ENCODE results near the gene KLF16.

KLF16 gene

GRCh38 chr19:1853295-1854038 lies 9.9 kb downstream of the KLF16 start:
- no peak for TF ChIP-seq EZH2phosphoT487 (IDR thresholded peaks at IDR 0.05; ENCODE audit: low read length)
- TF ChIP-seq CTCF (IDR thresholded peaks at IDR 0.05; ENCODE audit: low read length) = peak; percentile 98
- H3K4me3 ChIP-seq (ENCODE audit: low read length) = no peak overlapping the region
- peaks cover 40% of the 10 kb centered on the region for H3K4me1 ChIP-seq (ENCODE audit: low read length)

GRCh38 chr19:1852581-1853128 lies 10.7 kb downstream of the KLF16 start:
- Histone ChIP-seq H3K4me2 (ENCODE audit: low read depth, low read length) (peak overlapping the region; percentile 34; the same call in 1 of the 2 replicates), H3K9ac (ENCODE audit: low read length) (peak overlapping the region; percentile 14; the same call in 1 of the 2 replicates), H3K27me3 (replicated peaks; ENCODE audit: insufficient read depth, low read length) (no peaks in the 10 kb centered on the region), H3F3A (ENCODE audit: insufficient read depth, low read length) (peaks cover 34% of the 10 kb centered on the region), H3K9me3 (replicated peaks; ENCODE audit: insufficient read depth, low read length) (no peaks in the 10 kb centered on the region), H3K36me3 (replicated peaks; ENCODE audit: insufficient read depth, low read length) (no peaks in the 10 kb centered on the region), H3K9me2 (replicated peaks; ENCODE audit: insufficient read depth, low read length) (no peaks in the 10 kb centered on the region), H2AFZ (ENCODE audit: low read length) (no peak overlapping the region), H4K20me1 (ENCODE audit: insufficient read depth, low read length) (no peaks in the 10 kb centered on the region), H3K4me3 (ENCODE audit: low read length) (no peak overlapping the region), H3K4me1 (ENCODE audit: low read length) (peaks cover 39% of the 10 kb centered on the region), H3K79me2 (ENCODE audit: low read length) (peaks cover 64% of the 10 kb centered on the region), H3K27ac (ENCODE audit: low read length) (no peak overlapping the region)
- TF ChIP-seq CTCF (IDR thresholded peaks at IDR 0.05; ENCODE audit: low read length) (no peak), EZH2phosphoT487 (IDR thresholded peaks at IDR 0.05; ENCODE audit: low read length) (no peak), EZH2 (optimal IDR thresholded peaks at IDR 0.05; ENCODE audit: low read depth, low read length) (no peak)
- no peak for DNase-seq

More at GRCh38 chr19:1853295-1854038, 9.9 kb downstream of the KLF16 start:
- Histone ChIP-seq H3F3A (ENCODE audit: insufficient read depth, low read length) (peaks cover 37% of the 10 kb centered on the region), H3K36me3 (replicated peaks; ENCODE audit: insufficient read depth, low read length) (no peaks in the 10 kb centered on the region), H3K9me3 (replicated peaks; ENCODE audit: insufficient read depth, low read length) (no peaks in the 10 kb centered on the region), H4K20me1 (ENCODE audit: insufficient read depth, low read length) (no peaks in the 10 kb centered on the region), H3K9me2 (replicated peaks; ENCODE audit: insufficient read depth, low read length) (no peaks in the 10 kb centered on the region), H3K4me2 (ENCODE audit: low read depth, low read length) (peak overlapping the region; percentile 34), H2AFZ (ENCODE audit: low read length) (peak overlapping the region; percentile 20; the same call in 1 of the 2 replicates), H3K9ac (ENCODE audit: low read length) (peak overlapping the region; percentile 14; the same call in 1 of the 2 replicates), H3K27ac (ENCODE audit: low read length) (peak overlapping the region; percentile 25; the same call in 1 of the 2 replicates), H3K79me2 (ENCODE audit: low read length) (peaks cover 67% of the 10 kb centered on the region), H3K27me3 (replicated peaks; ENCODE audit: insufficient read depth, low read length) (no peaks in the 10 kb centered on the region)
- DNase-seq = peak; percentile 94

- Histone ChIP-seq H3K79me2 (ENCODE audit: low read length) (peaks cover 64% of the 10 kb centered on the region), H4K20me1 (ENCODE audit: insufficient read depth, low read length) (peaks cover 7% of the 10 kb centered on the region; the same call in 1 of the 2 replicates)
Measured at GRCh38 chr19:1851654-1852580, 11.5 kb downstream of the KLF16 start.

More at GRCh38 chr19:1851654-1852580, 11.5 kb downstream of the KLF16 start:
- no peaks in the 10 kb centered on the region for H3K36me3 ChIP-seq (replicated peaks; ENCODE audit: insufficient read depth, low read length)
- no peak for TF ChIP-seq EZH2phosphoT487 (IDR thresholded peaks at IDR 0.05; ENCODE audit: low read length)
- TF ChIP-seq CTCF (IDR thresholded peaks at IDR 0.05; ENCODE audit: low read length) = no peak
- no peak for TF ChIP-seq EZH2 (optimal IDR thresholded peaks at IDR 0.05; ENCODE audit: low read depth, low read length)
- H3K4me3 ChIP-seq (ENCODE audit: low read length) = no peak overlapping the region
- H3K27me3 ChIP-seq (replicated peaks; ENCODE audit: insufficient read depth, low read length) = no peaks in the 10 kb centered on the region
- H3K4me2 ChIP-seq (ENCODE audit: low read depth, low read length) = no peak overlapping the region
- DNase-seq = no peak
- peaks cover 26% of the 10 kb centered on the region for H3F3A ChIP-seq (ENCODE audit: insufficient read depth, low read length)
- peaks cover 41% of the 10 kb centered on the region for H3K4me1 ChIP-seq (ENCODE audit: low read length)
- H3K9me2 ChIP-seq (replicated peaks; ENCODE audit: insufficient read depth, low read length) = no peaks in the 10 kb centered on the region
- H3K9ac ChIP-seq (ENCODE audit: low read length) = no peak overlapping the region
- H3K27ac ChIP-seq (ENCODE audit: low read length) = no peak overlapping the region
- no peaks in the 10 kb centered on the region for H3K9me3 ChIP-seq (replicated peaks; ENCODE audit: insufficient read depth, low read length)
- H2AFZ ChIP-seq (ENCODE audit: low read length) = no peak overlapping the region

Data from MM.1S (cell line).